Measurements from ENCODE around the gene CUL7. TPM values are rescaled to one million over a fixed set of nuclear protein-coding genes. Genes with fewer than 3 reads are reported as not detected.

Gene CUL7
- total RNA-seq, 1 donor, result 26.4 TPM

Other genes with a start within 250 kb of the CUL7 start
- gene RPL7L1, start 174.2 kb downstream of the CUL7 start, total RNA-seq, result 56.0 TPM
- under 0.01 TPM for gene PTCRA, start 137.8 kb downstream of the CUL7 start, total RNA-seq
- 44.2 TPM for gene CNPY3, start 124.4 kb downstream of the CUL7 start, total RNA-seq
- gene GNMT, start 93.1 kb downstream of the CUL7 start, total RNA-seq, result 1.1 TPM
- gene PEX6, start 74.7 kb downstream of the CUL7 start, total RNA-seq, result 32.6 TPM
- 42.0 TPM for gene PPP2R5D, start 69.3 kb downstream of the CUL7 start, total RNA-seq
- 31.0 TPM for gene MEA1, start 39.9 kb downstream of the CUL7 start, total RNA-seq
- 173 TPM for gene KLHDC3, start 39.6 kb downstream of the CUL7 start, total RNA-seq
- 22.6 TPM for gene RRP36, start 32.2 kb downstream of the CUL7 start, total RNA-seq
- gene MRPL2, start 5.6 kb upstream of the CUL7 start, total RNA-seq, result 24.5 TPM
- gene KLC4, start 5.8 kb upstream of the CUL7 start, total RNA-seq, result 33.7 TPM
- gene PTK7, start 22.5 kb upstream of the CUL7 start, total RNA-seq, result 63.8 TPM
- 35.0 TPM for gene SRF, start 117.4 kb upstream of the CUL7 start, total RNA-seq
- 47.7 TPM for gene CUL9, start 128.3 kb upstream of the CUL7 start, total RNA-seq
- 92.9 TPM for gene DNPH1, start 175.6 kb upstream of the CUL7 start, total RNA-seq
- under 0.01 TPM for gene TTBK1, start 189.6 kb upstream of the CUL7 start, total RNA-seq
- gene SLC22A7, start 244.4 kb upstream of the CUL7 start, total RNA-seq, result not detected